Measurements from ENCODE around the gene BPIFB6.

Gene BPIFB6

GRCh38 chr20:33010133-33010504, 21.3 kb upstream of the BPIFB6 start:
- no peaks in the 10 kb centered on the region for H3K27me3 ChIP-seq (ENCODE audit: control insufficient read depth, insufficient read depth, low read length, poor library complexity, severe bottlenecking)
- no peak overlapping the region for H3K27ac ChIP-seq (ENCODE audit: insufficient read depth, low read depth, low read length, poor library complexity, severe bottlenecking)
- peaks cover 8% of the 10 kb centered on the region for H3K4me1 ChIP-seq (ENCODE audit: control insufficient read depth, insufficient read depth, low read length)
- H3K36me3 ChIP-seq (ENCODE audit: control insufficient read depth, insufficient read depth, low read length), result no peaks in the 10 kb centered on the region
- H3K4me3 ChIP-seq (ENCODE audit: insufficient read depth, low read depth, low read length), result no peak overlapping the region
- no peaks in the 10 kb centered on the region for H3K9me3 ChIP-seq (ENCODE audit: control insufficient read depth, low read length)
- 90 to 94% methylated on average over 5 of the region's 5 CpGs for WGBS, 2 experiments

- no peak overlapping the region for H3K4me3 ChIP-seq (ENCODE audit: insufficient read depth, low read depth, low read length)
- no peaks in the 10 kb centered on the region for H3K27me3 ChIP-seq (ENCODE audit: control insufficient read depth, insufficient read depth, low read length, poor library complexity, severe bottlenecking)
- WGBS, 2 experiments, result 91 to 95% methylated on average over 8 of the region's 8 CpGs
Observed at GRCh38 chr20:33010674-33011449, 20.6 kb upstream of the BPIFB6 start.

GRCh38 chr20:33012327-33013189, 18.9 kb upstream of the BPIFB6 start:
- no peaks in the 10 kb centered on the region for H3K9me3 ChIP-seq (ENCODE audit: control insufficient read depth, low read length)
- 89 to 92% methylated on average over 15 of the region's 15 CpGs for WGBS, 2 experiments
- no peaks in the 10 kb centered on the region for H3K27me3 ChIP-seq (ENCODE audit: control insufficient read depth, insufficient read depth, low read length, poor library complexity, severe bottlenecking)

More at GRCh38 chr20:33010674-33011449, 20.6 kb upstream of the BPIFB6 start:
- Histone ChIP-seq H3K4me1 (ENCODE audit: control insufficient read depth, insufficient read depth, low read length) (peaks cover 8% of the 10 kb centered on the region), H3K36me3 (ENCODE audit: control insufficient read depth, insufficient read depth, low read length) (no peaks in the 10 kb centered on the region), H3K9me3 (ENCODE audit: control insufficient read depth, low read length) (no peaks in the 10 kb centered on the region), H3K27ac (ENCODE audit: insufficient read depth, low read depth, low read length, poor library complexity, severe bottlenecking) (no peak overlapping the region)

GRCh38 chr20:33013701-33014326, 17.6 kb upstream of the BPIFB6 start:
- H3K4me3 ChIP-seq (ENCODE audit: insufficient read depth, low read depth, low read length), result no peak overlapping the region
- no peaks in the 10 kb centered on the region for H3K9me3 ChIP-seq (ENCODE audit: control insufficient read depth, low read length)
- no peaks in the 10 kb centered on the region for H3K27me3 ChIP-seq (ENCODE audit: control insufficient read depth, insufficient read depth, low read length, poor library complexity, severe bottlenecking)
- peaks cover 8% of the 10 kb centered on the region for H3K4me1 ChIP-seq (ENCODE audit: control insufficient read depth, insufficient read depth, low read length)
- no peak overlapping the region for H3K27ac ChIP-seq (ENCODE audit: insufficient read depth, low read depth, low read length, poor library complexity, severe bottlenecking)
- WGBS, 2 experiments, result 83 to 89% methylated on average over 11 to 12 of the region's 12 CpGs
- H3K36me3 ChIP-seq (ENCODE audit: control insufficient read depth, insufficient read depth, low read length), result no peaks in the 10 kb centered on the region

More at GRCh38 chr20:33012327-33013189, 18.9 kb upstream of the BPIFB6 start:
- Histone ChIP-seq H3K4me3 (ENCODE audit: insufficient read depth, low read depth, low read length) (no peak overlapping the region), H3K27ac (ENCODE audit: insufficient read depth, low read depth, low read length, poor library complexity, severe bottlenecking) (no peak overlapping the region), H3K4me1 (ENCODE audit: control insufficient read depth, insufficient read depth, low read length) (peaks cover 8% of the 10 kb centered on the region), H3K36me3 (ENCODE audit: control insufficient read depth, insufficient read depth, low read length) (no peaks in the 10 kb centered on the region)

GRCh38 chr20:33014336-33015113, 16.9 kb upstream of the BPIFB6 start:
- H3K27ac ChIP-seq (ENCODE audit: insufficient read depth, low read depth, low read length, poor library complexity, severe bottlenecking), result no peak overlapping the region
- no peak overlapping the region for H3K4me3 ChIP-seq (ENCODE audit: insufficient read depth, low read depth, low read length)
- no peaks in the 10 kb centered on the region for H3K9me3 ChIP-seq (ENCODE audit: control insufficient read depth, low read length)
- H3K4me1 ChIP-seq (ENCODE audit: control insufficient read depth, insufficient read depth, low read length), result peaks cover 8% of the 10 kb centered on the region
- 60 to 71% methylated on average over 16 of the region's 16 CpGs for whole genome bisulfite sequencing, 2 experiments
- no peaks in the 10 kb centered on the region for H3K36me3 ChIP-seq (ENCODE audit: control insufficient read depth, insufficient read depth, low read length)
- no peaks in the 10 kb centered on the region for H3K27me3 ChIP-seq (ENCODE audit: control insufficient read depth, insufficient read depth, low read length, poor library complexity, severe bottlenecking)

- Histone ChIP-seq H3K9me3 (ENCODE audit: control insufficient read depth, low read length) (no peaks in the 10 kb centered on the region), H3K27me3 (ENCODE audit: control insufficient read depth, insufficient read depth, low read length, poor library complexity, severe bottlenecking) (no peaks in the 10 kb centered on the region), H3K36me3 (ENCODE audit: control insufficient read depth, insufficient read depth, low read length) (no peaks in the 10 kb centered on the region), H3K4me3 (ENCODE audit: insufficient read depth, low read depth, low read length) (no peak overlapping the region), H3K4me1 (ENCODE audit: control insufficient read depth, insufficient read depth, low read length) (peaks cover 3% of the 10 kb centered on the region), H3K27ac (ENCODE audit: insufficient read depth, low read depth, low read length, poor library complexity, severe bottlenecking) (no peak overlapping the region)
- 90 to 93% methylated on average over 10 of the region's 10 CpGs for WGBS, 2 experiments
Observed at GRCh38 chr20:33015114-33015484, 16.3 kb upstream of the BPIFB6 start.

GRCh38 chr20:33015700-33016580, 15.5 kb upstream of the BPIFB6 start:
- Histone ChIP-seq H3K4me1 (ENCODE audit: control insufficient read depth, insufficient read depth, low read length) (peaks cover 3% of the 10 kb centered on the region), H3K27me3 (ENCODE audit: control insufficient read depth, insufficient read depth, low read length, poor library complexity, severe bottlenecking) (no peaks in the 10 kb centered on the region), H3K36me3 (ENCODE audit: control insufficient read depth, insufficient read depth, low read length) (no peaks in the 10 kb centered on the region), H3K9me3 (ENCODE audit: control insufficient read depth, low read length) (no peaks in the 10 kb centered on the region), H3K4me3 (ENCODE audit: insufficient read depth, low read depth, low read length) (no peak overlapping the region), H3K27ac (ENCODE audit: insufficient read depth, low read depth, low read length, poor library complexity, severe bottlenecking) (no peak overlapping the region)
- 89 to 90% methylated on average over 15 of the region's 15 CpGs for WGBS, 2 experiments

GRCh38 chr20:33016581-33017109, 14.8 kb upstream of the BPIFB6 start:
- no peaks in the 10 kb centered on the region for H3K36me3 ChIP-seq (ENCODE audit: control insufficient read depth, insufficient read depth, low read length)
- H3K27ac ChIP-seq (ENCODE audit: insufficient read depth, low read depth, low read length, poor library complexity, severe bottlenecking), result no peak overlapping the region
- H3K9me3 ChIP-seq (ENCODE audit: control insufficient read depth, low read length), result no peaks in the 10 kb centered on the region
- WGBS, 2 experiments, result 88 to 89% methylated on average over 7 of the region's 7 CpGs
- no peak overlapping the region for H3K4me3 ChIP-seq (ENCODE audit: insufficient read depth, low read depth, low read length)
- peaks cover 3% of the 10 kb centered on the region for H3K4me1 ChIP-seq (ENCODE audit: control insufficient read depth, insufficient read depth, low read length)
- no peaks in the 10 kb centered on the region for H3K27me3 ChIP-seq (ENCODE audit: control insufficient read depth, insufficient read depth, low read length, poor library complexity, severe bottlenecking)

GRCh38 chr20:33017542-33017941, 13.9 kb upstream of the BPIFB6 start:
- Histone ChIP-seq H3K27me3 (ENCODE audit: control insufficient read depth, insufficient read depth, low read length, poor library complexity, severe bottlenecking) (no peaks in the 10 kb centered on the region), H3K4me1 (ENCODE audit: control insufficient read depth, insufficient read depth, low read length) (peaks cover 3% of the 10 kb centered on the region), H3K9me3 (ENCODE audit: control insufficient read depth, low read length) (no peaks in the 10 kb centered on the region), H3K36me3 (ENCODE audit: control insufficient read depth, insufficient read depth, low read length) (no peaks in the 10 kb centered on the region), H3K4me3 (ENCODE audit: insufficient read depth, low read depth, low read length) (no peak overlapping the region), H3K27ac (ENCODE audit: insufficient read depth, low read depth, low read length, poor library complexity, severe bottlenecking) (no peak overlapping the region)
- WGBS, 2 experiments, result 91 to 95% methylated on average over 7 of the region's 7 CpGs
